MCF 10A (cell line): ENCODE results near the gene ZMYND15. TPM values are rescaled to one million over a fixed set of nuclear protein-coding genes. Genes with fewer than 3 reads are reported as not detected.

Experiments used
- BruUV-seq: library from RNA; stranded (reverse); fragments of 400-500 nt; replicated peaks from 2 replicates; lab custom pipeline; 2021; lab: Mats Ljungman, UMichigan
- CTCF ChIA-PET: fragments of 300-600 bp; sonication (Branson Sonifier 250); formaldehyde crosslinking; extraction: SDS; loops from one replicate; lab custom pipeline; 2021; ENCODE audit warnings: antibody characterized with exemption, inconsistent platforms; lab: Yijun Ruan, JAX
- POLR2A ChIA-PET: fragments of 300-600, 350-650 bp; sonication (Branson Sonifier 250); formaldehyde crosslinking; extraction: SDS; loops from one replicate; lab custom pipeline; 2020; ENCODE audit warnings: antibody characterized with exemption, inconsistent platforms; lab: Yijun Ruan, JAX
- DNase-seq: peaks from one replicate; pipeline ENCODE4 v3.0.0-alpha.2; 2018; ENCODE audit not compliant: unreplicated experiment
- H3K27ac Mint-ChIP-seq: one replicate; pipeline ENCODE4 v1.8.0; 2022; ENCODE audit warnings: mild to moderate bottlenecking, low read depth, mixed read lengths; ENCODE audit not compliant: unreplicated experiment
- H3K27me3 Mint-ChIP-seq: one replicate; pipeline ENCODE4 v1.8.0; 2022; ENCODE audit warnings: mixed read lengths; ENCODE audit not compliant: insufficient read depth, unreplicated experiment
- H3K36me3 Mint-ChIP-seq: one replicate; pipeline ENCODE4 v1.8.0; 2022; ENCODE audit warnings: mild to moderate bottlenecking, moderate library complexity, mixed read lengths; ENCODE audit not compliant: insufficient read depth, unreplicated experiment
- H3K4me1 Mint-ChIP-seq: one replicate; pipeline ENCODE4 v1.8.0; 2022; ENCODE audit warnings: mixed read lengths; ENCODE audit not compliant: insufficient read depth, unreplicated experiment
- H3K4me3 Mint-ChIP-seq: one replicate; pipeline ENCODE4 v1.8.0; 2022; ENCODE audit warnings: mild to moderate bottlenecking, moderate library complexity, mixed read lengths; ENCODE audit not compliant: unreplicated experiment
- H3K9me3 Mint-ChIP-seq: one replicate; pipeline ENCODE4 v1.8.0; 2022; ENCODE audit warnings: mixed read lengths; ENCODE audit not compliant: unreplicated experiment
- CTCF ChIP-seq: fragments of 200-600 bp; IDR thresholded peaks from one replicate; pipeline ENCODE4 v1.8.0; 2022; ENCODE audit warnings: antibody characterized with exemption, mild to moderate bottlenecking; ENCODE audit not compliant: unreplicated experiment
- intact Hi-C: fragments of 100-400 bp; cut with micrococcal nuclease; formaldehyde crosslinking; loops from 2 replicates; pipeline ENCODE4 v1.14.1; 2022
- total RNA-seq: library from RNA; stranded (reverse); gene quantifications from 2 replicates; pipeline ENCODE4 v1.2.3, GENCODE V29; 2022

Gene ZMYND15
- total RNA-seq, 1 experiment from 2014 or later = 1.8 TPM

- Mint-ChIP-seq H3K27me3 (peaks cover 26% of the 10 kb centered on the region), H3K4me3 (no peak overlapping the region), H3K36me3 (no peaks in the 10 kb centered on the region), H3K9me3 (no peaks in the 10 kb centered on the region), H3K4me1 (peaks cover 3% of the 10 kb centered on the region), H3K27ac (no peak overlapping the region)
- ChIA-PET POLR2A (no interaction called here), CTCF (interaction anchor here (0.6 kb wide), 1 partner anchor 84 kb away, joined by 4 read pairs; no protein-coding TSS in a partner anchor)
- no TSS peak for BruUV-seq
- TF ChIP-seq CTCF = no peak
- no peak for DNase-seq
- intact Hi-C loops = no loop called here
These were observed 5.7 kb downstream of the ZMYND15 start for GRCh38 chr17:4744999-4745969.

GRCh38 chr17:4747847-4748246, 8.2 kb downstream of the ZMYND15 start:
- intact Hi-C loops = no loop called here
- Mint-ChIP-seq H3K36me3 (no peaks in the 10 kb centered on the region), H3K9me3 (no peaks in the 10 kb centered on the region), H3K4me3 (no peak overlapping the region), H3K4me1 (no peaks in the 10 kb centered on the region), H3K27ac (no peak overlapping the region), H3K27me3 (peaks cover 39% of the 10 kb centered on the region)
- TF ChIP-seq CTCF = no peak
- no peak for DNase-seq
- CTCF ChIA-PET = interaction anchor here (1.2 kb wide), 1 partner anchor 143 kb away, joined by 3 read pairs; no protein-coding TSS in a partner anchor
- BruUV-seq = no TSS peak
- POLR2A ChIA-PET = interaction anchor here (0.7 to 1.0 kb wide), 2 partner anchors 9 to 17 kb away, joined by 3 to 5 read pairs; no protein-coding TSS in a partner anchor

- Mint-ChIP-seq H3K9me3 (no peaks in the 10 kb centered on the region), H3K27ac (no peak overlapping the region), H3K4me3 (no peak overlapping the region), H3K36me3 (no peaks in the 10 kb centered on the region), H3K27me3 (peaks cover 44% of the 10 kb centered on the region), H3K4me1 (no peaks in the 10 kb centered on the region)
- DNase-seq = no peak
- CTCF ChIA-PET = interaction anchor here (0.6 kb wide), 1 partner anchor 153 kb away, joined by 3 read pairs; no protein-coding TSS in a partner anchor
- BruUV-seq = no TSS peak
- POLR2A ChIA-PET = interaction anchor here (0.6 kb wide), 1 partner anchor 85 kb away, joined by 4 read pairs; no protein-coding TSS in a partner anchor
- intact Hi-C loops = no loop called here
- TF ChIP-seq CTCF = no peak
These were observed 9.1 kb downstream of the ZMYND15 start for GRCh38 chr17:4748686-4749085.

- no peak for DNase-seq
- no peak overlapping the region for H3K27ac Mint-ChIP-seq
- no peaks in the 10 kb centered on the region for H3K4me1 Mint-ChIP-seq
- no peak overlapping the region for H3K4me3 Mint-ChIP-seq
- CTCF ChIA-PET = interaction anchor here (0.6 kb wide), 1 partner anchor 39 kb away, joined by 5 read pairs; no protein-coding TSS in a partner anchor
- intact Hi-C loops = no loop called here
- peaks cover 64% of the 10 kb centered on the region for H3K27me3 Mint-ChIP-seq
- H3K9me3 Mint-ChIP-seq = no peaks in the 10 kb centered on the region
- TF ChIP-seq CTCF = no peak
- BruUV-seq = no TSS peak
- no peaks in the 10 kb centered on the region for H3K36me3 Mint-ChIP-seq
- POLR2A ChIA-PET = no interaction called here
These were observed 11.0 kb downstream of the ZMYND15 start for GRCh38 chr17:4750606-4751005.
